HEK293 (cell line): ENCODE results near the gene DENND4B.

Source experiments
- CTCF ChIA-PET: fragments of 350-600 bp; formaldehyde crosslinking; extraction: SDS; loops from one replicate; lab custom pipeline; 2021; ENCODE audit warnings: antibody characterized with exemption; lab: Yijun Ruan, JAX
- POLR2A ChIA-PET: fragments of 300-600 bp; formaldehyde crosslinking; extraction: SDS; loops from one replicate; lab custom pipeline; 2020; ENCODE audit warnings: antibody characterized with exemption, inconsistent platforms; lab: Yijun Ruan, JAX
- H3K27ac ChIP-seq: fragments of 200-500 bp; sonication (Bioruptor generic); 2 replicates; pipeline ENCODE4 v1.5.1; 2014; ENCODE audit warnings: low read depth, low read length, control low read depth, inconsistent platforms; ENCODE audit errors: extremely low read depth
- H3K36me3 ChIP-seq, 2 experiments: fragments of 200-500 bp in 1 of 2; sonication (Bioruptor generic) in 1 of 2; 1 replicate in 1 of 2; 2 replicates in 1 of 2; pipeline ENCODE4 v1.5.1; 2014 to 2017; ENCODE audit warnings: inconsistent platforms in 2 of 2, low read length in 2 of 2; ENCODE audit not compliant: control insufficient read depth in 2 of 2, insufficient read depth in 1 of 2
- H3K4me1 ChIP-seq: fragments of 200-500 bp; sonication (Bioruptor generic); 2 replicates; pipeline ENCODE4 v1.5.1; 2014; ENCODE audit warnings: mild to moderate bottlenecking, low read length, inconsistent platforms; ENCODE audit not compliant: control insufficient read depth, insufficient read depth
- H3K4me3 ChIP-seq: 2 replicates; pipeline ENCODE4 v1.5.1; 2011; ENCODE audit warnings: low read depth, mild to moderate bottlenecking, control low read depth, low read length, moderate library complexity
- H3K9me3 ChIP-seq: fragments of 200-500 bp; sonication (Bioruptor generic); 2 replicates; pipeline ENCODE4 v1.5.1; 2014; ENCODE audit warnings: low read depth, low read length, inconsistent platforms; ENCODE audit not compliant: control insufficient read depth, insufficient read depth
- PATZ1 ChIP-seq: fragments of 450-650 bp; formaldehyde crosslinking; IDR thresholded peaks from 2 replicates; pipeline ENCODE4 v1.5.1; 2016; ENCODE audit warnings: missing biosample characterization, missing genetic modification characterization
- SP3 ChIP-seq: fragments of 450-650 bp; formaldehyde crosslinking; IDR thresholded peaks from 2 replicates; pipeline ENCODE4 v1.5.1; 2016; ENCODE audit warnings: missing biosample characterization, missing genetic modification characterization
- ZBTB44 ChIP-seq: fragments of 450-650 bp; IDR thresholded peaks from 2 replicates; pipeline ENCODE4 v1.5.1; 2018; ENCODE audit warnings: missing biosample characterization, mild to moderate bottlenecking, missing genetic modification characterization
- ZIC2 ChIP-seq: fragments of 450-650 bp; formaldehyde crosslinking; IDR thresholded peaks from 2 replicates; pipeline ENCODE4 v1.5.1; 2016; ENCODE audit warnings: missing biosample characterization, missing genetic modification characterization
- ZNF140 ChIP-seq: fragments of 450-650 bp; formaldehyde crosslinking; IDR thresholded peaks from 2 replicates; pipeline ENCODE4 v1.5.1; 2016; ENCODE audit warnings: missing biosample characterization, missing genetic modification characterization
- ZNF16 ChIP-seq: fragments of 450-650 bp; formaldehyde crosslinking; IDR thresholded peaks from 2 replicates; pipeline ENCODE4 v1.5.1; 2016; ENCODE audit warnings: low read depth, missing biosample characterization, missing genetic modification characterization
- ZNF169 ChIP-seq: fragments of 450-650 bp; formaldehyde crosslinking; IDR thresholded peaks from 2 replicates; pipeline ENCODE4 v1.5.1; 2016; ENCODE audit warnings: missing biosample characterization, missing genetic modification characterization
- ZNF2 ChIP-seq: fragments of 450-650 bp; formaldehyde crosslinking; IDR thresholded peaks from 2 replicates; pipeline ENCODE4 v1.5.1; 2016; ENCODE audit warnings: missing biosample characterization, missing genetic modification characterization
- ZNF280C ChIP-seq: fragments of 450-650 bp; formaldehyde crosslinking; IDR thresholded peaks from 2 replicates; pipeline ENCODE4 v1.5.1; 2016; ENCODE audit warnings: missing biosample characterization, missing genetic modification characterization
- ZNF302 ChIP-seq: fragments of 450-650 bp; formaldehyde crosslinking; IDR thresholded peaks from 2 replicates; pipeline ENCODE4 v1.5.1; 2016; ENCODE audit warnings: missing biosample characterization, missing genetic modification characterization, low read depth
- ZNF398 ChIP-seq: fragments of 450-650 bp; formaldehyde crosslinking; IDR thresholded peaks from 2 replicates; pipeline ENCODE4 v1.5.1; 2017; ENCODE audit warnings: missing biosample characterization, missing genetic modification characterization
- ZNF544 ChIP-seq: fragments of 450-650 bp; formaldehyde crosslinking; IDR thresholded peaks from 2 replicates; pipeline ENCODE4 v1.5.0; 2017; ENCODE audit warnings: missing biosample characterization, missing genetic modification characterization
- ZNF571 ChIP-seq: fragments of 450-650 bp; formaldehyde crosslinking; IDR thresholded peaks from 2 replicates; pipeline ENCODE4 v1.5.0; 2017; ENCODE audit warnings: missing biosample characterization, missing genetic modification characterization
- ZNF768 ChIP-seq: fragments of 450-650 bp; formaldehyde crosslinking; IDR thresholded peaks from 2 replicates; pipeline ENCODE4 v1.5.1; 2018; ENCODE audit warnings: missing biosample characterization, mild to moderate bottlenecking, missing genetic modification characterization
- ZNF777 ChIP-seq: fragments of 450-650 bp; formaldehyde crosslinking; IDR thresholded peaks from 2 replicates; pipeline ENCODE4 v1.5.1; 2017; ENCODE audit warnings: missing biosample characterization, missing genetic modification characterization, borderline replicate concordance
- ZNF830 ChIP-seq: fragments of 450-650 bp; IDR thresholded peaks from 2 replicates; pipeline ENCODE4 v1.5.0; 2018; ENCODE audit warnings: missing biosample characterization, missing genetic modification characterization, low read depth, mild to moderate bottlenecking, moderate library complexity
- ZSCAN18 ChIP-seq: fragments of 450-650 bp; formaldehyde crosslinking; IDR thresholded peaks from 2 replicates; pipeline ENCODE4 v1.5.1; 2016; ENCODE audit warnings: missing biosample characterization, missing genetic modification characterization
- ZSCAN23 ChIP-seq: fragments of 450-650 bp; formaldehyde crosslinking; IDR thresholded peaks from 2 replicates; pipeline ENCODE4 v1.5.1; 2016; ENCODE audit warnings: missing biosample characterization, missing genetic modification characterization

DENND4B gene

GRCh38 chr1:153929426-153929825 is 17.1 kb downstream of the DENND4B start:
- Histone ChIP-seq H3K4me1 (no peaks in the 10 kb centered on the region), H3K9me3 (no peaks in the 10 kb centered on the region), H3K4me3 (no peak overlapping the region)
- CTCF ChIA-PET: interaction anchor here (1.1 to 1.9 kb wide), 4 partner anchors 11 to 132 kb away, joined by 3 to 13 read pairs (median 4); partner anchors contain the start of gene DENND4B
- TF ChIP-seq ZBTB44 (tag by site-specific recombination) (no peak), ZNF830 (no peak), ZNF544 (tag by site-specific recombination) (no peak), ZNF280C (tag by site-specific recombination) (no peak)
- TF ChIP-seq, all 188 proteins: peak for 0
- POLR2A ChIA-PET: interaction anchor here (0.7 to 1.4 kb wide), 2 partner anchors 10 to 17 kb away, joined by 3 to 6 read pairs; partner anchors contain the start of gene DENND4B
- H3K36me3 ChIP-seq: peaks cover 0 to 43% of the 10 kb centered on the region in 2 experiments; a peak in 2 of 3 replicates
- no peak overlapping the region for H3K27ac ChIP-seq

GRCh38 chr1:153928791-153929341 is 17.7 kb downstream of the DENND4B start:
- ChIA-PET CTCF (interaction anchor here (1.3 to 1.9 kb wide), 3 partner anchors 18 to 132 kb away, joined by 3 to 13 read pairs (median 6); partner anchors contain the start of gene DENND4B), POLR2A (interaction anchor here (0.8 to 2.1 kb wide), 5 partner anchors 18 to 153 kb away, joined by 3 to 10 read pairs (median 5); partner anchors contain the start of genes DENND4B, RPS27 and SLC39A1)
- no peak overlapping the region for H3K4me3 ChIP-seq
- H3K4me1 ChIP-seq: no peaks in the 10 kb centered on the region
- TF ChIP-seq ZNF398 (tag by site-specific recombination) (0 out of 2 replicates have a peak, but pooled peaks have one; percentile 14), PATZ1 (tag by site-specific recombination) (no peak), ZIC2 (peak; percentile 39; the same call in 1 of the 2 replicates)
- no peaks in the 10 kb centered on the region for H3K9me3 ChIP-seq
- H3K36me3 ChIP-seq: peaks cover 0 to 37% of the 10 kb centered on the region in 2 experiments; a peak in 2 of 3 replicates
- no peak overlapping the region for H3K27ac ChIP-seq

- Histone ChIP-seq H3K4me3 (no peak overlapping the region), H3K27ac (no peak overlapping the region), H3K9me3 (no peaks in the 10 kb centered on the region), H3K36me3 (peaks cover 0 to 31% of the 10 kb centered on the region in 2 experiments; a peak in 2 of 3 replicates), H3K4me1 (no peaks in the 10 kb centered on the region)
- POLR2A ChIA-PET: interaction anchor here (0.8 to 2.1 kb wide), 5 partner anchors 18 to 152 kb away, joined by 3 to 10 read pairs (median 5); partner anchors contain the start of genes DENND4B, RPS27 and SLC39A1
- CTCF ChIA-PET: interaction anchor here (0.6 to 1.9 kb wide), 2 partner anchors 18 to 113 kb away, joined by 3 to 13 read pairs; partner anchors contain the start of gene DENND4B
- no peak for TF ChIP-seq ZNF777 (tag by site-specific recombination)
- no peak for TF ChIP-seq ZSCAN18
- no peak for TF ChIP-seq ZNF140 (tag by site-specific recombination)
- no peak for TF ChIP-seq ZNF398 (tag by site-specific recombination)
- TF ChIP-seq ZNF16 (tag by site-specific recombination): no peak
- no peak for TF ChIP-seq ZNF2
- no peak for TF ChIP-seq SP3 (tag by site-specific recombination)
- no peak for TF ChIP-seq ZSCAN23
- TF ChIP-seq ZNF768 (tag by site-specific recombination): no peak
- TF ChIP-seq ZNF571 (tag by site-specific recombination): no peak
- TF ChIP-seq ZNF169: no peak
- TF ChIP-seq ZNF302 (tag by site-specific recombination): no peak
Measured at GRCh38 chr1:153928245-153928644, 18.3 kb downstream of the DENND4B start.
